ENCODE measurements around the gene DPY19L1.
"Not testable (repeated sequence)": the region's sequence is repeated elsewhere in the genome, so short reads cannot be mapped to it uniquely, and the experiment has no call there.

The DPY19L1 gene

GRCh38 chr7:35035511-35035961 is 1.7 kb downstream of the DPY19L1 start:
- DNase-seq (ENCODE audit: low read depth in 2 of 2), result no peak

- no peak for DNase-seq (ENCODE audit: low read depth in 2 of 2)
Observed at GRCh38 chr7:35032166-35032565, 5.1 kb downstream of the DPY19L1 start.

- DNase-seq (ENCODE audit: low read depth in 2 of 2), result no peak
Observed at GRCh38 chr7:35030848-35031247, 6.4 kb downstream of the DPY19L1 start.

GRCh38 chr7:35029311-35029710 is 8.0 kb downstream of the DPY19L1 start:
- no peak for DNase-seq (ENCODE audit: low read depth in 2 of 2)

GRCh38 chr7:35026150-35026549 is 11.1 kb downstream of the DPY19L1 start:
- no peak for DNase-seq (ENCODE audit: low read depth in 2 of 2)

GRCh38 chr7:35025369-35025870 is 11.9 kb downstream of the DPY19L1 start:
- DNase-seq (ENCODE audit: low read depth in 2 of 2), result no peak

GRCh38 chr7:35024298-35024697 is 13.0 kb downstream of the DPY19L1 start:
- DNase-seq (ENCODE audit: low read depth in 2 of 2), result no peak

GRCh38 chr7:35022725-35023124 is 14.6 kb downstream of the DPY19L1 start:
- no peak for DNase-seq (ENCODE audit: low read depth in 2 of 2)

GRCh38 chr7:35021445-35021844 is 15.8 kb downstream of the DPY19L1 start:
- DNase-seq (ENCODE audit: low read depth in 2 of 2), result no peak

GRCh38 chr7:35019801-35020200 is 17.5 kb downstream of the DPY19L1 start:
- DNase-seq (ENCODE audit: low read depth in 2 of 2), result no peak

GRCh38 chr7:35019179-35019729 is 18.0 kb downstream of the DPY19L1 start:
- DNase-seq (ENCODE audit: low read depth in 2 of 2), result no peak

- no peak for DNase-seq (ENCODE audit: low read depth in 2 of 2)
Observed at GRCh38 chr7:35015346-35015859, 21.9 kb downstream of the DPY19L1 start.

GRCh38 chr7:35012160-35012559 is 25.1 kb downstream of the DPY19L1 start:
- no peak for DNase-seq (ENCODE audit: low read depth in 2 of 2)

GRCh38 chr7:35011085-35011484 is 26.2 kb downstream of the DPY19L1 start:
- DNase-seq (ENCODE audit: low read depth in 2 of 2), result no peak

GRCh38 chr7:35007768-35008167 is 29.5 kb downstream of the DPY19L1 start:
- DNase-seq (ENCODE audit: low read depth in 2 of 2), result no peak

GRCh38 chr7:35004531-35005095 is 32.7 kb downstream of the DPY19L1 start:
- DNase-seq (ENCODE audit: low read depth in 2 of 2), result no peak

- DNase-seq (ENCODE audit: low read depth in 2 of 2), result no peak
Observed at GRCh38 chr7:35003679-35004303, 33.5 kb downstream of the DPY19L1 start.

GRCh38 chr7:35003177-35003650 is 34.1 kb downstream of the DPY19L1 start:
- not testable (repeated sequence) for DNase-seq (ENCODE audit: low read depth in 2 of 2)

- not testable (repeated sequence) for DNase-seq (ENCODE audit: low read depth in 2 of 2)
Observed at GRCh38 chr7:34998335-34998734, 39.0 kb downstream of the DPY19L1 start.

GRCh38 chr7:34996423-34997090 is 40.7 kb downstream of the DPY19L1 start:
- not testable (repeated sequence) for DNase-seq (ENCODE audit: low read depth in 2 of 2)

GRCh38 chr7:34995757-34996156 is 41.5 kb downstream of the DPY19L1 start:
- DNase-seq (ENCODE audit: low read depth in 2 of 2), result no peak
